HUES64 (cell line): Measurements from ENCODE around the gene BACE1-AS.
"Not testable (repeated sequence)": the region's sequence is repeated elsewhere in the genome, so short reads cannot be mapped to it uniquely, and the experiment has no call there.

Source experiments
- H3K27ac ChIP-seq: 2 replicates; pipeline ENCODE4 v1.7.0; 2013; ENCODE audit warnings: low read depth, low read length, inconsistent platforms
- H3K27me3 ChIP-seq: 2 replicates; pipeline ENCODE4 v1.6.1; 2013; ENCODE audit warnings: mild to moderate bottlenecking, low read length; ENCODE audit not compliant: insufficient read depth
- H3K36me3 ChIP-seq: 2 replicates; pipeline ENCODE4 v1.6.1; 2013; ENCODE audit warnings: mild to moderate bottlenecking, low read length; ENCODE audit not compliant: insufficient read depth
- H3K4me1 ChIP-seq: 2 replicates; pipeline ENCODE4 v1.6.1; 2013; ENCODE audit warnings: mild to moderate bottlenecking, low read length, moderate library complexity; ENCODE audit not compliant: insufficient read depth
- H3K4me3 ChIP-seq: 2 replicates; pipeline ENCODE4 v1.5.1; 2013; ENCODE audit warnings: mild to moderate bottlenecking, low read length, moderate library complexity
- H3K9ac ChIP-seq: 2 replicates; pipeline ENCODE4 v1.6.1; 2013; ENCODE audit warnings: mild to moderate bottlenecking, low read depth, low read length
- H3K9me3 ChIP-seq: 2 replicates; pipeline ENCODE4 v1.6.1; 2013; ENCODE audit warnings: low read depth, low read length; ENCODE audit not compliant: insufficient read depth
- WGBS: fragments of 150-250, 120-280 bp; methylation state at CpG from one replicate; pipeline ENCODE4 v1.1.7; 2013; ENCODE audit warnings: missing lambda C conversion rate; 5-methylcytosine and 5-hydroxymethylcytosine counted together

The BACE1-AS gene

DNA sequence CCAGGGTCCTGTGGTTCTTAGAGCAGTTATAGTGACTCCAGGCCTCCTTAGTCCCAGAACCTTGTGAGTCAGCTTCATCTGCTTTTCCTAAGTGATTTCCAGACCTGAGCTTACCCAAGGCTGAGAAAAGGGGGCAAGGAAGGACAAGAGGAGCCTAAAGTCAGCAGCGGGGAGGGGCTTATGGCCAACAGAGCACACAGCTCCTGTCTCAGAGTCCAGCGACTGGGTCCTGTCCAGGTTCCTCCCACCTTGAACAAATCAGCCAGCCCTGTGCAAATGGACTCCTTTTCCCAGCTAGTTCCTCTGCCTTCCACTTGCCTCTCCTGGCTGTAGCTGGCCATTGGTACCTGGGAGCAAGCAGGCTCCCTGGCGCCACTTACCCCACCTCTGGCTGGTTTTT is 14.0 kb downstream of the BACE1-AS start:
- H3K9ac ChIP-seq, result no peak overlapping the region
- H3K27ac ChIP-seq, result no peak overlapping the region
- no peaks in the 10 kb centered on the region for H3K9me3 ChIP-seq
- H3K4me3 ChIP-seq, result no peak overlapping the region
- H3K27me3 ChIP-seq, result no peaks in the 10 kb centered on the region
- peaks cover 18% of the 10 kb centered on the region for H3K4me1 ChIP-seq
- 92% methylated on average over 3 of the region's 3 CpGs for WGBS
- H3K36me3 ChIP-seq, result no peaks in the 10 kb centered on the region

DNA sequence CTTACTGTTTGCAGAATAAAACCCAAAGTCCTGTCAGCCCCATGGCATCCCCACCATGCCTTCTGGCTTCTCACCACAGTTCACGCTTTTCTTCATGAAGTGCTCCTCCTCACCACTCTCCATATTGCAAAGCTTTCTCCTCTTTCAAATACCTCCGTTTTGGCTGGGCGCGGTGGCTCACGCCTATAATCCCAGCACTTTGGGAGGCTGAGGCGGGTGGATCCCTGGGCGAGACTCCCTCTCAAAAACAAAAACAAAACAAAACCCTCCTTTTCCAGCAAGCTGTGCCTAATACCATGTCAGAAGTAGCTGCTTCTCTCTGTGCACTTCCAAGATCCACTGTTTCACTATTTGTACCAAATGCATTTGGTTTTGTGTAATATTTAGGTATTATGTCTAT is 18.2 kb downstream of the BACE1-AS start:
- no peaks in the 10 kb centered on the region for H3K27me3 ChIP-seq
- no peaks in the 10 kb centered on the region for H3K9me3 ChIP-seq
- H3K4me3 ChIP-seq, result no peak overlapping the region
- H3K27ac ChIP-seq, result no peak overlapping the region
- WGBS, result 92% methylated on average over 7 of the region's 7 CpGs
- H3K36me3 ChIP-seq, result no peaks in the 10 kb centered on the region
- H3K9ac ChIP-seq, result no peak overlapping the region
- peaks cover 2% of the 10 kb centered on the region; the same call in 1 of the 2 replicates for H3K4me1 ChIP-seq

DNA sequence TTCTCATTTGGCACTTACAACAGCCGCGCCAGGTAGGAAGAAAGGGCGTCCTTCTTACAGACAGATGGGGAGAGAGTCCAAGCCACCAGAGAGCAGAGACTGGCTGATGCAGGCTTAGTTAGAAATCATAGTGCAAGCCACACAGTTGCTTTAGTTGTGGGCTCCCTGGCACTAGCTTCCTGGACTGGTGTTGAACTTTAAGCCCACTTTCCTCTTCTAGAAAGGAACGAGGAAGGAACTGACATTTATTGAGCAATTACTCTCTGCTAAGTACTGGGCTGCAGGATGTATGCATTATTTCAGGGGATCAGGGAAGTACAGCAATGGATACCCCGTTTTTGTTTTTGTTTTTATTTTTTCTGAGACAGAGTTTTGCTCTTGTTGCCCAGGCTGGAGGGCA is 21.9 kb downstream of the BACE1-AS start:
- peaks cover 3% of the 10 kb centered on the region; the same call in 1 of the 2 replicates for H3K4me1 ChIP-seq
- no peaks in the 10 kb centered on the region for H3K9me3 ChIP-seq
- peaks cover 5% of the 10 kb centered on the region for H3K27me3 ChIP-seq
- WGBS, result 94% methylated on average over 5 of the region's 5 CpGs
- no peaks in the 10 kb centered on the region for H3K36me3 ChIP-seq
- no peak overlapping the region for H3K9ac ChIP-seq
- H3K27ac ChIP-seq, result no peak overlapping the region
- no peak overlapping the region for H3K4me3 ChIP-seq

DNA sequence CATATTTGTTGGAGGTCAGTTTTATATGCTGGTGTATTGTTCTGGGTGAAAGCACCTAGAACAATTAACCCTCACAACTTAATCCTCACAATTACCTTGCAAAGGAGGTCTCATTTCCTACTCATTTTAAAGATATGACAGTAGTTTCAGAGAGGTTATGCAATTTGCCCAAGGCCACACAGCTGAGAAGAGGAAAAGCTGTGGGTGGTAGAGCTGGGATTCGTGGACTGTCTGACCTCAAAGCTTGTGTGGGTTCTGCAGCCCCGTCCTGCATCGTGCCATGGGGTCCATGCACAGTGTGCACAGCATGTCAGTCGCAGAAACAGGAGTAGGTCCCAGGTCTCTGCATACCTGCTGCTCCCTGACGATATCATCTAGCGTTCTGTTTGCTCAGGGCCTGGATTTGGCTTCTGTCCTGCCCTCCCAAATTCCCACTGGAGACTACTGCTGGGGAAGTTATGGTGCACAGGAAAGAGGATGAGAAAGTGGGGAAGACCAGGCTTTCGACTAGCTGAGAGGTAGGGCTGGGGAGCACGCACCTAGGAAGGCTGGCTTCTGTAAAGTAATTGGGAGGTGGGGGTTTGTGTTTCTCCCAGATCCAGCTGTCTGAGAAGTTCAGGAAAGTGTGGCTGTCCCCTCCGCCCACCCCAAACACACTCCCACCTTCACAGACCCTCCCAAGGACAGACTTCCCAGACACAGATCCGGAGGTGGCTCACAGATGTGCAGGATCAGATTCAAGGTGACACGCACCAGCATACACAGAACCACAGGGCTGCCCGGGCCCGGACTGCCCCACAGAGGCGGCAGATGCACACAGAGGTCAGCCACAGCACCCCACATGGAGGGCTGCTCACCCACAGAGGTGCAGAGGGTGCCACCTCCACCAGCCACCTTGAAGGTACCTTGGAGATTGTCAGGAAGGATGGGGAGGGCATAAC is 23.0 kb downstream of the BACE1-AS start:
- H3K9me3 ChIP-seq, result no peaks in the 10 kb centered on the region
- peaks cover 5% of the 10 kb centered on the region for H3K27me3 ChIP-seq
- H3K36me3 ChIP-seq, result no peaks in the 10 kb centered on the region
- WGBS, result 78% methylated on average over 14 of the region's 14 CpGs
- H3K9ac ChIP-seq, result no peak overlapping the region
- H3K4me1 ChIP-seq, result peaks cover 3% of the 10 kb centered on the region; the same call in 1 of the 2 replicates
- H3K4me3 ChIP-seq, result peak overlapping the region; percentile 61; the same call in 1 of the 2 replicates
- H3K27ac ChIP-seq, result no peak overlapping the region

DNA sequence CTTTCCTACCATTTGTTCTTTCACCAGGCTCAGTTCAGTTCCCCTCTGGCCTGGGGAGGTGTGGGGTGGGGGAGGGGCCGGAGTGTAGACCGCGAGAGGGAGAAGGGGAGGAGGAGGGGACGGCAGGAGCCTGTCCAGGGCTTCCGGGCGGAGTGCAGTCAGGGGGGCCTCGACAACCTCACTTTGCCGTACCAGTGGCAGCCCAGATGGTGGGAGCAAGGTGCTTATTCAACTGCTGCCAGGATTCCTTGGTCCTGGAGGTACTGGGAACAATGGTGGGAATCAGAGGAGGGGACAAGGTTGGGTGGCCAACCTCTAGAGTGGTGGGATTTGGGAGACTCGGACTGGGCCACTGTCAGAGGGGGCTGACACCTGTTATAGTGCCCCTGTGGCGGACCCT is 23.7 kb downstream of the BACE1-AS start:
- Histone ChIP-seq H3K4me1 (peaks cover 3% of the 10 kb centered on the region; the same call in 1 of the 2 replicates), H3K4me3 (peak overlapping the region; percentile 61), H3K9me3 (no peaks in the 10 kb centered on the region), H3K36me3 (no peaks in the 10 kb centered on the region), H3K9ac (no peak overlapping the region), H3K27ac (no peak overlapping the region), H3K27me3 (peaks cover 5% of the 10 kb centered on the region)
- 21% methylated on average over 10 of the region's 10 CpGs for WGBS

DNA sequence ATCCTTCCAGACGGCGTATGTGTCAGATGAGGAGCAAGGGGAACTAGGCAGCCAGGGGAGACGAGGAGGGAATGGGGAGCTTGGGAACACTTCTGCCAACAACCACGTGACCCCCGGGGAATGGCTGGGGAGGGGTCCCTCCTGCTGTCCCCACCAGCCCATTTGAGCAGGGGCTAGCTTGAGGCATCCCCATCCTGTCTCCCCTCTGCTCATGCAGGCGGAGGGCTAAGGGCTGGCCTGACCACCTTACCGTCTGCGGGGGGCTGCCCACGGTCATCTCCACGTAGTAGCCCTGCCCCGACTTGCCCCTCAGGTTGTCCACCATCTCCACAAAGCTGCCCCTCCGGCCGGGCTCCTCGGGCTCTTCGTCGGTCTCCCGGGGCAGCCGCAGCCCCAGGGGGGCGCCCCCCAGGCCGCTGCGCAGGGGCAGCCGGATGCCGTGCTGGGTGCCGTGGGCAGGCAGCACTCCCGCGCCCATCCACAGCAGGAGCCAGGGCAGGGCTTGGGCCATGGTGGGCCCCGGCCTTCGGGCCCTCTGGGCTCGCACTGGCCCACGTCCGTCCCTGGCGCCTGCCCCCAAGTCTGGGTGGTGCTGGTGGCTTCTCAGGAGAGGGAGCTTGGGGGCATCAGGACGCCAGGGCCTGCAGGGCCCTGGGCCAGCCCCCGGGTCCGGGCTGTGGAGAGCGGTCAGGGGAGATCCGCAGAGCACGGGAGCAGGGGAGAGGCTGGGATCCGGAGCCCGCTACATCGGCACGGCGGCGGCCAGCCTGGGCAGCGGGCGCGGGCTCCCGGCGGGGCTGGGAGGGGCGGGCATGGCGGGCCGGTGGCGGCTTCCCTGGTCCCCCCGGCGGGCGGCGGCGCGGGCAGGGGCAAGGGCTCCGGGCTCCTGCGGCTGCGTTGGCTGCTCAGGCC is 24.4 kb downstream of the BACE1-AS start:
- H3K9me3 ChIP-seq, result no peaks in the 10 kb centered on the region
- H3K4me1 ChIP-seq, result peaks cover 3% of the 10 kb centered on the region; the same call in 1 of the 2 replicates
- peaks cover 5% of the 10 kb centered on the region for H3K27me3 ChIP-seq
- no peak overlapping the region for H3K27ac ChIP-seq
- WGBS, result 3% methylated on average over 62 of the region's 62 CpGs
- H3K9ac ChIP-seq, result 0 out of 2 replicates have a peak overlapping the region, but pooled peaks have one; percentile 10
- H3K36me3 ChIP-seq, result no peaks in the 10 kb centered on the region
- H3K4me3 ChIP-seq, result peak overlapping the region; percentile 61

DNA sequence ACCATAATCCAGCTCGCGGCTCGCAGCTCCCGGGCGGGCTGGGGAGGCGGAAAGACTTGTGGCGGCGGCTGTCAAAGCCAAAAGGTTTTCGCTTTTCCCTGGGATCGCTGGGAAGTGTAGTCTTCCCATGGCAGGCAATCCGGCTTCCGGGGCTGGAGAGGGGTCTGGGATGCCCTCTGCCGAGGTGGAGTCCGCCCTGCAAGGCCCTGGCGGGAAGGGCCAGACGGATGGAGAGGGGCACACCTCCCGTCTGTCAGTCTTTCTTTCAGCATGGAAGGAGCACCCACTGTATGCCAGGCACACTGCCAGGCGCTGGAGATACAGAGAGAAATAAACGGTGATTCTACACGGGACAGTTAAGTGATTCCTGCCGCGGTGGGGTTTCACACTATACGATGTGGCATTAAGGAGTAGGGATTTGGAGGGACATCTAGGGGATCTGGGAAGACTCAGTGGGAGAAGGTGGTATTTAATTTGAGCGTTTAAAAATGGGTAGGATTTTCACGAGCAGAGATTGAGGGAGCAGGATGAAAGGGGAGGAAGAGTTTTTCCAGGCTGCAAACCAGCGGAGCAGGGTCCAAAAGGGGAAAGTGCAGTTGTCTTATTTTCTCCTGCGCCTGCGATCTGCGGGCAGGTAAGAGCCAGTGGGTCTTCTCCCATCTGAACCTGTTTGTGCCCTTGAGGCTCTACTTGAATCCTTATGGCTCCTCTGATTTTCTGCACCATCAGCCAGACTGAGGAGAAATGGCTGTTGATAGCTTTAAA is 25.2 kb downstream of the BACE1-AS start, which contains the start of gene BACE1:
Gene BACE1, minus strand, starts transcription at position 60 of the 765 bp plus-strand sequence. CDS start 461 bp downstream, outside the sequence.
- WGBS, result 14% methylated on average over 29 of the region's 29 CpGs
- H3K27me3 ChIP-seq, result peaks cover 5% of the 10 kb centered on the region
- H3K4me1 ChIP-seq, result peaks cover 3% of the 10 kb centered on the region; the same call in 1 of the 2 replicates
- H3K9ac ChIP-seq, result peak within 1 kb of the TSS; percentile 10; the same call in 1 of the 2 replicates
- H3K9me3 ChIP-seq, result no peaks in the 10 kb centered on the region
- peak within 1 kb of the TSS; percentile 61 for H3K4me3 ChIP-seq
- no peaks in the 10 kb centered on the region for H3K36me3 ChIP-seq
- H3K27ac ChIP-seq, result no peak within 1 kb of the TSS

DNA sequence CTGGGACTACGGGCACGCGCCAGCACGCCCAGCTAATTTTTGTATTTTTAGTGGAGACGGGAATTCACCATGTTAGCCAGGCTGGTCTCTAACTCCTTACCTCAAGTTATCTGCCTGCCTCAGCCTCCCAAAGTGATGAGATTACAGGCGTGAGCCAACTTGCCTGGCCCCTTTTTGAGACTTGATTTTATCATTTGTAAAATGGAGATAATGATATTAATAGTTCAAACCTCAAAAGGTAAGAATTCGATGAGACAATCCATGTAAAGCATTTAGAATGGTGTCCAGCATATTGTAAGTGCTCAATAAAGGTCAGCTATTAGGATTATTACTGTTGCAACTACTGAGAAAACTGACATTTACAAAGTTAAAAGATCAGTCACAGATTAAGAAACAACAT is 27.6 kb downstream of the BACE1-AS start:
- Histone ChIP-seq H3K4me1 (peaks cover 3% of the 10 kb centered on the region; the same call in 1 of the 2 replicates), H3K27ac (no peak overlapping the region), H3K4me3 (no peak overlapping the region), H3K9me3 (no peaks in the 10 kb centered on the region), H3K9ac (no peak overlapping the region), H3K27me3 (peaks cover 5% of the 10 kb centered on the region), H3K36me3 (no peaks in the 10 kb centered on the region)
- WGBS, result 98% methylated on average over 7 of the region's 7 CpGs

DNA sequence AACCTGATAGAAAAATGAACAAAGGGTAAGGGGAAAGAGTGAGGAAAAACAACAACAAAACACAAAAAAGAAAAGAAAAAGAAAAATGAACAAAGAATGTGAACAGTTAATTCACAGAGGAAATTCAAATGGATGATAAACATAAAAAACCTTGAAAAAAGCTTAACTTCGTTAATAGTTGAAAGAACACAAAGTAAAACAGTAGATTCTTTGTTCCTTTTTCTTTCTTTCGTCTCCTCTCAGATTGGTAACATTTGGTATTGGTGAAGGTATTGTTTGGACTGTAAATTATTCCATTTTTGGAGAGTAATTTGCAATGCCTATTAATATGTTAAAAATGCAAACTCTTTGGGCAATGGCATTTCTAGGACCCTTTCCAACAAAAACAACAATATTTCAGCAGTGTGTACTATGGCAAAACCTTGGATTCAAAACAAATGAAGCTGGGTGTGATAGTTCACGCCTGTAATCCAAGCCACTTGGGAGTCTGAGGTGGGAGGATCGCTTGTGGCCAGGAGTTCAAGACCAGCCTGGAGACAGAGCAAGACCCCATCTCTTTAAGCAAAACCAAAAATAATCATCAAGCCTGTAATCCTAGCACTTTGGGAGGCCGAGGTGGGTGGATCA is 28.2 kb downstream of the BACE1-AS start:
- Histone ChIP-seq H3K9me3 (no peaks in the 10 kb centered on the region), H3K36me3 (no peaks in the 10 kb centered on the region), H3K4me3 (no peak overlapping the region), H3K4me1 (peaks cover 2% of the 10 kb centered on the region; the same call in 1 of the 2 replicates), H3K27me3 (peaks cover 5% of the 10 kb centered on the region), H3K27ac (no peak overlapping the region), H3K9ac (no peak overlapping the region)
- 86% methylated on average over 5 of the region's 5 CpGs for WGBS

DNA sequence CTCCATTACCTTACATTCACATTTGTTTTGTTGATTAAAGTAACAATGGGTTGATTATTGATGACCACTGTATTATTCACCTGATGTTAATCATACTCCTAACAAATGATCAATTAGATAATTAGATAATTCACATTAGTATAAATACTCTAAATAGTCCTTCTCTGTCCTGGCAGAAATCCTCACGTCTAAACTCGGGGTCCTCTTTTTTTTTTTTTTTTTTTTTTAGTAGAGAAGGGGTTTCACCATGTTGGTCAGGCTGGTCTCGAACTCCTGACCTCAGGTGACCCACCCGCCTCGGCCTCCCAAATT is 36.1 kb downstream of the BACE1-AS start:
- 35% methylated on average over 3 of the region's 5 CpGs for WGBS
- peak overlapping the region; percentile 81 for H3K4me3 ChIP-seq
- not testable (repeated sequence) for H3K9me3 ChIP-seq, H3K36me3 ChIP-seq, H3K9ac ChIP-seq, H3K27me3 ChIP-seq, H3K27ac ChIP-seq, H3K4me1 ChIP-seq
